Measurements from ENCODE around the gene WWOX.

- TF ChIP-seq CTCF (IDR thresholded peaks at IDR 0.05) (peak in 2 of 4 experiments; percentile 38 to 54), POLR2A (IDR thresholded peaks at IDR 0.05) (no peak)
Measured at GRCh38 chr16:78478267-78478861, 378.9 kb downstream of the WWOX start.

All from gastroesophageal sphincter (tissue), 3 donors.